ENCODE data around the gene HDAC2. TPM values are rescaled to one million over a fixed set of nuclear protein-coding genes. Genes with fewer than 3 reads are reported as not detected.
A peak's percentile ranks its signal among the peaks of the same experiment; 100 is the strongest.

The HDAC2 gene
- total RNA-seq, 1 donor from 2014 or later, result 276 TPM

DNA sequence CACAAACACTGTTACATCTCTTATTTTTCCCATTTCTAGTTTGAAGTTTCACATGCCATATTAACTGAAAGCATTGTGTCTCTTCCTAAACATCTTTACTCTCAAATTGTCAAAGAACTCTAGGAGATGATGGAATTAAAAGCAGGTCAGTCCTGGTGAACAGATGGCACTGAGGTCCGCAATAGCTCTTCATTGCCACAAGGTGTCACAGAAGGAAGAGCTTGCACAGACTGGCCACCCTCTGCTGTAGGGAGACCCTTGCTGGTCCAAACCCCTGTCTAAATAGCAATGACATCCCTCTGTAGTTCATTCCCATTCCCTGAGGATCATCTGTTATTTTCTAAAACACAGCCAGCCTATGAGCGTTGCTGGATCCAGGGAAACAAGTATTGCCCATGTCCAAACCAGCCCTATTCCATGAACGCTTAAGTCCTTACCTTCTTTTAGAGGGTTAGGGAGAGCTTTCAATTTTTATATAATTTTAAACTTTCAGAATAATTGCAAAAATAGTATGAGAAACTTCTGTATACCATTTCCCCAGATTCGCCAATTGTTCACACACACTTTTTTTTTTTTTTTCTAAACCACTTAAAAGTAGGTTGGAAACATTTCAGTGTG, 10.1 kb upstream of the HDAC2 start:
- Mint-ChIP-seq H3K27me3 (ENCODE audit: low read depth) (no peaks in the 10 kb centered on the region), H3K9me3 (peaks cover 3% of the 10 kb centered on the region), H3K27ac (no peak overlapping the region), H3K36me3 (peaks cover 3% of the 10 kb centered on the region), H3K4me1 (no peaks in the 10 kb centered on the region), H3K4me3 (no peak overlapping the region)
- no peak for DNase-seq (ENCODE audit: low spot score in 2 of 2, unreplicated experiment in 2 of 2)
- TF ChIP-seq, protein P1, sequence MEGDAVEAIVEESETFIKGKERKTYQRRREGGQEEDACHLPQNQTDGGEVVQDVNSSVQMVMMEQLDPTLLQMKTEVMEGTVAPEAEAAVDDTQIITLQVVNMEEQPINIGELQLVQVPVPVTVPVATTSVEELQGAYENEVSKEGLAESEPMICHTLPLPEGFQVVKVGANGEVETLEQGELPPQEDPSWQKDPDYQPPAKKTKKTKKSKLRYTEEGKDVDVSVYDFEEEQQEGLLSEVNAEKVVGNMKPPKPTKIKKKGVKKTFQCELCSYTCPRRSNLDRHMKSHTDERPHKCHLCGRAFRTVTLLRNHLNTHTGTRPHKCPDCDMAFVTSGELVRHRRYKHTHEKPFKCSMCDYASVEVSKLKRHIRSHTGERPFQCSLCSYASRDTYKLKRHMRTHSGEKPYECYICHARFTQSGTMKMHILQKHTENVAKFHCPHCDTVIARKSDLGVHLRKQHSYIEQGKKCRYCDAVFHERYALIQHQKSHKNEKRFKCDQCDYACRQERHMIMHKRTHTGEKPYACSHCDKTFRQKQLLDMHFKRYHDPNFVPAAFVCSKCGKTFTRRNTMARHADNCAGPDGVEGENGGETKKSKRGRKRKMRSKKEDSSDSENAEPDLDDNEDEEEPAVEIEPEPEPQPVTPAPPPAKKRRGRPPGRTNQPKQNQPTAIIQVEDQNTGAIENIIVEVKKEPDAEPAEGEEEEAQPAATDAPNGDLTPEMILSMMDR (IDR thresholded peaks at IDR 0.05; ENCODE audit: unreplicated experiment), result peak; percentile 49

DNA sequence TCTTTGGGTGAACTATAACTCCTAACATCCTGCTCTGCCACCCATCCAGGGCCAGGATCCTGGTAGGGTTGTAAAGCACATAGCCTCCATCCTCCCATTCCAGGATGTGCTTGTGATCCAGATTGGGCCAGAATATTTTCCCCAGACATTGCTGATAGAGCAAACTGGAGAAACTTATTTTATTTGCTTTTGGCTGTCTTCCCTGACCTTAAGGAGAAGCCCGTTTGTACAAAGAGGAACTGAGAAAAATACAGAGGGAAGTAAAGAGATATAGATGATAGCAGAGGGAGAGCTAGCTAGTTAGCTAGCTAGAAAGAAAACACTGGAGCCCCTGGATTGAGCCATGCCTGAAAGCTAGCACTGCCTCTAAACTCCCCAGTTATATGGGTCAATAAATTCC, 9.0 kb upstream of the HDAC2 start:
- Mint-ChIP-seq H3K27me3 (ENCODE audit: low read depth) (no peaks in the 10 kb centered on the region), H3K36me3 (peaks cover 2% of the 10 kb centered on the region), H3K4me1 (no peaks in the 10 kb centered on the region), H3K27ac (no peak overlapping the region), H3K9me3 (peaks cover 2% of the 10 kb centered on the region), H3K4me3 (no peak overlapping the region)
- TF ChIP-seq, protein P1 (IDR thresholded peaks at IDR 0.05; ENCODE audit: unreplicated experiment), result no peak
- DNase-seq (ENCODE audit: low spot score in 2 of 2, unreplicated experiment in 2 of 2), result no peak

DNA sequence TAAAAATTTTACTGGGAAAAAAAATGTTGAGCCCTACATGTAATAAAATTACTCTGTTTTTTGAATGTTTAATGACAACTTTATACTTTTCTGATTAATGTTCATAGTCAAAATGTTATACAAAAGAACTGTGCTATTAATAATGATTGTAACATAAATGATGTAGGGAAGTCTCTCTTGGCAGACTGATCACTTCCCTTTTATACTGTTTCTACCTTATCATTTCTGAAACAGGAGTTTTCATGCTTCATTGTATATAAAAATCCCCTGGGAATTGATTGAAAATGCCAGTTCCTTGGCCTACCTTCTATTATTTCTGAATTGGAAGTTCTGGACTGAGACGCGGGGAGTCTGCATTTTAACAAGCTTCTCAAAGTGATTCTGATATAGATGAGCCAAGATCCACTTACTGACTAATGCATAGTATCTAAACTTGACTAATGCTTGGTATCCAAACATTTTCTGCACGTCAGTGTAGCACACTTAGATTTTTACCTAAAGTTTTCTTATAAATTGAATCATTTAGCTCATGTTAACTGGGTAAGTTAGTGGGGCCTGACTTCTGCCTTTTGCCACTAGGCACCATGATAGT, 7.2 kb upstream of the HDAC2 start:
- H3K27ac Mint-ChIP-seq, result no peak overlapping the region
- DNase-seq (ENCODE audit: low spot score in 2 of 2, unreplicated experiment in 2 of 2), result no peak
- no peaks in the 10 kb centered on the region for H3K9me3 Mint-ChIP-seq
- H3K4me1 Mint-ChIP-seq, result no peaks in the 10 kb centered on the region
- H3K27me3 Mint-ChIP-seq (ENCODE audit: low read depth), result no peaks in the 10 kb centered on the region
- TF ChIP-seq, protein P1 (IDR thresholded peaks at IDR 0.05; ENCODE audit: unreplicated experiment), result no peak
- no peaks in the 10 kb centered on the region for H3K36me3 Mint-ChIP-seq
- no peak overlapping the region for H3K4me3 Mint-ChIP-seq

DNA sequence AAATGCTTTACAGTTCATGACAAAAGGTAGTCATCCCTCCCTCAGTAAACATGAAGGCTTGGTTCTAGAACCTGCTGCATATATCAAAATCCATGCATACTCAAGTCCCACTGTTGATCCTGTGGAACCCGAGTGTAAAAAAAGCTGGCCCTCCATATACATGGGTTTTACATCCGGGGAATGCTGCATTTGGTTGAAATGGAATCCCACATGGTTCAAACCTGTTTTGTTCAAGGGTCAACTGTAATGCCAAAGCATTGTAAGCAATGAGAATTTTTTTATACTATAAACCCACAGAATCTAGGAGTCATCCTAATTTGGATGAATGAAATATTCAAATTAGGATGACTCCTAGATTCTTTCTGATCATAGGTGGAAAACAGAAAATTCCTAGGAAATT, 5.9 kb upstream of the HDAC2 start:
- Mint-ChIP-seq H3K4me1 (peaks cover 5% of the 10 kb centered on the region), H3K9me3 (no peaks in the 10 kb centered on the region), H3K36me3 (no peaks in the 10 kb centered on the region), H3K27ac (no peak overlapping the region), H3K27me3 (ENCODE audit: low read depth) (no peaks in the 10 kb centered on the region), H3K4me3 (no peak overlapping the region)
- DNase-seq (ENCODE audit: low spot score in 2 of 2, unreplicated experiment in 2 of 2), result no peak
- TF ChIP-seq, protein P1 (IDR thresholded peaks at IDR 0.05; ENCODE audit: unreplicated experiment), result no peak

DNA sequence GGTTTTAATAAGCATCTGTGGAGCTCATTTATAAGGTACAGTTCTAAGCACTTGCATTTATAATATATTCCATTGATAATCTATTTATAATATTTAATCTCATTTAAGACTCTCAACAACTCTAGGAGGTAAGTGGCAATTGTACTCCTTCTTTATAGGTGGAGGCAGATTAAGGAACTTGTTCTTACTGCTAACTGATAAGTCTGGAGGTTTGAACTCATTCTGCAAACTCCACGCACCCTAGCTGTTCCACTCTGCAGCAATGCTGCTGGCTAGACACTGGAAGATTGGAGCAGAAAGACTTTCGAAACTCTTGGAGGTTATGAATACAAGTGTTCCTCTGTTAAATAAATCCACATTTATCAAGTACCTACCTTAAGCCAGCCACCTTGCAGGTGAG, 793 bp upstream of the HDAC2 start:
- DNase-seq (ENCODE audit: low spot score in 2 of 2, unreplicated experiment in 2 of 2), result no peak
- H3K27ac Mint-ChIP-seq, result no peak overlapping the region

More for the DNA sequence above, 793 bp upstream of the HDAC2 start:
- Mint-ChIP-seq H3K36me3 (no peaks in the 10 kb centered on the region), H3K4me3 (peak overlapping the region; percentile 99), H3K9me3 (no peaks in the 10 kb centered on the region), H3K4me1 (peaks cover 31% of the 10 kb centered on the region), H3K27me3 (ENCODE audit: low read depth) (no peaks in the 10 kb centered on the region)
- TF ChIP-seq, protein P1 (IDR thresholded peaks at IDR 0.05; ENCODE audit: unreplicated experiment), result no peak
